GM12872 (cell line): ENCODE measurements around the gene IL17RB.

Experiments used
- TF ChIP-seq, protein P1 (sequence below): IDR thresholded peaks from 3 replicates; pipeline ENCODE4 v1.5.1; 2011; ENCODE audit warnings: low read depth, mild to moderate bottlenecking, low read length, moderate library complexity; ENCODE audit not compliant: insufficient read depth

IL17RB gene

DNA sequence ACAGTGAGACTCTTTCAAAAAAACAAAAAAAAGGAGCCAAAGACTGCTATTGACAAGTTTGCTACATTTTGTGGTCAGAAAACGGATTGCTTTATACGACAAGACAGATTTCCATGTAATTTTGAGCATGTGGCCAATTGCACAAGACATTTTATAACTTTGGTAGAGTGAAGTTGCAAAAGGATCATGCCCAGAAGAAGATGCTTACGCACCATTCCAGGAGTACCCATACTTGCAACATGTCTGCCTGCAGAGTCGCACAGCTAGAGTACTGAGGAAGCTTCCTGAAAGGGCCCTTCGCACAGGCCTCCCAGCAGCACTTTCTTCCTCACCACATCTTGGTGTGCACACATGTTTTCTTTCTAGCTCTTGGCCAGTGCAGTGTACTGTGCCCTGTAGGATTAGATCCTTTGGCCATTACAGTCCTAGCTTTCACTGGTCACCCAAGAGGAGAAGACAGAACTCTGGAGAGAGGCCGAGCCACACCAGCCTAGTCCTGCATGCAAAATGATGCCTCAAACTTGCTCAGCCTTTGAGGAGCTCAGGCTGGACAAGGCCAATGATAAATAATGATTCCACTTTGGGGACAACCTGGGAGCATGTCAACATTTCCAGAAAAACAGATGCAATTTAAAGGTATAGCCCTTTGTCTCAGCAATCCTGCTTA, 11.8 kb upstream of the IL17RB start:
- TF ChIP-seq, protein P1, sequence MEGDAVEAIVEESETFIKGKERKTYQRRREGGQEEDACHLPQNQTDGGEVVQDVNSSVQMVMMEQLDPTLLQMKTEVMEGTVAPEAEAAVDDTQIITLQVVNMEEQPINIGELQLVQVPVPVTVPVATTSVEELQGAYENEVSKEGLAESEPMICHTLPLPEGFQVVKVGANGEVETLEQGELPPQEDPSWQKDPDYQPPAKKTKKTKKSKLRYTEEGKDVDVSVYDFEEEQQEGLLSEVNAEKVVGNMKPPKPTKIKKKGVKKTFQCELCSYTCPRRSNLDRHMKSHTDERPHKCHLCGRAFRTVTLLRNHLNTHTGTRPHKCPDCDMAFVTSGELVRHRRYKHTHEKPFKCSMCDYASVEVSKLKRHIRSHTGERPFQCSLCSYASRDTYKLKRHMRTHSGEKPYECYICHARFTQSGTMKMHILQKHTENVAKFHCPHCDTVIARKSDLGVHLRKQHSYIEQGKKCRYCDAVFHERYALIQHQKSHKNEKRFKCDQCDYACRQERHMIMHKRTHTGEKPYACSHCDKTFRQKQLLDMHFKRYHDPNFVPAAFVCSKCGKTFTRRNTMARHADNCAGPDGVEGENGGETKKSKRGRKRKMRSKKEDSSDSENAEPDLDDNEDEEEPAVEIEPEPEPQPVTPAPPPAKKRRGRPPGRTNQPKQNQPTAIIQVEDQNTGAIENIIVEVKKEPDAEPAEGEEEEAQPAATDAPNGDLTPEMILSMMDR, result no peak

DNA sequence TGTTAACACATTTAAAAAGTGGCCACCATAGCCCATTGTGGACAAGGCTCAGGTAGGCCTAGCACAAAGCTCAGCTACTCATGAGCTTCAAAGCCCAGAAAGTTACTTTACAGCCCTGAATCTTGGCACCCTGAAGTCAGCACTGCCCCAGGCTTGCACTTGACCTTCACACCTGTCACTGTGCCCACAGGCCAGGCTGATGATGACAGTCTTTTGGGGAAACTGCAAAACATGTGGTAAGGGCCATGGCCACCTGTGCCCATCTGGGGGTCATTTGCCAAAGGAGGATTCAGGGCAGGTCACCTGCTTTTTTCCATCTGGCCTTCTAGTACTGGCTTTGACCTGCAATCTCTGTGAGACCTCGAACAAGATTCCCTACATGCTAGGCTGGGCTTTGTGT, 11.1 kb upstream of the IL17RB start:
- TF ChIP-seq, protein P1, result no peak

DNA sequence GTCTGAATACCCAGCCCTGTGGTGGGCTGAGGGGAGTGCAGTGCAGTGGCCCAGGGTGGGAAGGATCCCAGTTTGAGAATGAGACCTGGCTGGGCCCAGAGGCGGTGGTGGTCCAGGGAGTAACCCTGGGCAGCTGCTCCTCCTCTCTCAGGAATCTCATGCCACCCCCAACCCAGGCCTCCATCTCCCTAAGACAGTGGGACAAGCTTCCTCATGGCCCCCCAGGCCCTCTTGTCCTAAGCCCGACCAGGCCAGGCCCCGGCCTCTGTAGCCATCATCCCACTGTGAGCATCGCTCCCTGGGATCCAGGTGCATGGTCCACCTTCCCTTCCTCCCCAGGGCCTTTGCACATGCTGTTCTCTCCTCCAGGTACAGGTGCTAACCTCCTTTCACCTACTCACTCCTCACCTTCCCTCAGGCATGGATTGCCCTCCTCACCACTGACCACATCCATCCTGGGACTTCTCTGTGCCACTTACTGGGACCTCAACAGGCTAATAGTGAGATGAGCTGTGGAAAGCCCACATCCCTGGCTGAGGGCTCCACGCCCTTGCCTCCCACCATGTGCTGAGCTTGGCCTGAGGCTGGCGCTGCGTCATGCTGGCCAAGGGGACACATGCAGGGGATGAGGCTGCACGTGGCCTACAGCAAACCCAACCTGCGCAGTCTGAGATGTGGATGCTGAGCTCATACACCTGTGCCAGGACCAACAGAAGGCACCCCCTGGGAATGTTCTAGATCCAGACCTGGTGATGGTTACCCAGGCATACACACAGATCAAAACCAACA, 10.1 kb upstream of the IL17RB start:
- TF ChIP-seq, protein P1, result no peak

DNA sequence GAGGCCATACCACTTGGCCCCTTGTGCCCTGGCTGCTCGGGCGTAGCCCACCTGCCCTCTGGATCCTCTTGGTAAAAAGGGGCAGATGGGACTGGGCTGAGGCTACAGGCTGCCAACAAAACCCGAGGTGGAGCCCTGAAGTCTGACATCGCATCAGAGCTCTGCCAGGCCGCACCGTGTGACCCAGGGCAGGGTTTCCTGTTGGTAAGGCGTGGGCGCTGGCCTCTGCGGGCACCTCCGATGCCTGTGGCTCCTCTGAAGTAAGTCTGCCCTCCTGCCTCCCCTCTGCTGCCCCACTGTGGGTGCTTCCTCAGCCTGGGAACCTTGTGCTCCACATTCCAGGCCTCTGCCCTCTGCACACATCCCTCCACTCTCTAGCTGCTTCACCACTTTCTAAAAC, 9.0 kb upstream of the IL17RB start:
- TF ChIP-seq, protein P1, result no peak

DNA sequence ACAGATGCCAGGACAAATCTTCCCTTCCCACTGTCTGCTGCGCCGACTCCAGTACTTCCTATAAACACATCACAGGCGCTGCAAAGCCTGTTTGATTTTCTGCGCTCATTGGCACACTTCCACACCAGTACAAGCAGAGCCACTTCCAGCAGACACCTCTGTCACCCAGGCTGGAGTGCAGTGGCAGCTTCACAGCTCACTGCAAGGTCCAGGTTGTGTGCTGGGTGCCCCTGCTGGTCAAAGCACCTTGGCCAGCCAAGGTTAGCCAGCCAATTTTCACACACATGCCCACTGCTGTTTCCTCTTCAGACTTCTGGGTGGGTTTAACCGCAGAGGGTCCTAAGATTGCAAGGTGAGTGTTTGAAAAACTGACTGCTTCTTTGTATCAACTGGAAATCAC, 5.1 kb upstream of the IL17RB start:
- TF ChIP-seq, protein P1, result no peak

DNA sequence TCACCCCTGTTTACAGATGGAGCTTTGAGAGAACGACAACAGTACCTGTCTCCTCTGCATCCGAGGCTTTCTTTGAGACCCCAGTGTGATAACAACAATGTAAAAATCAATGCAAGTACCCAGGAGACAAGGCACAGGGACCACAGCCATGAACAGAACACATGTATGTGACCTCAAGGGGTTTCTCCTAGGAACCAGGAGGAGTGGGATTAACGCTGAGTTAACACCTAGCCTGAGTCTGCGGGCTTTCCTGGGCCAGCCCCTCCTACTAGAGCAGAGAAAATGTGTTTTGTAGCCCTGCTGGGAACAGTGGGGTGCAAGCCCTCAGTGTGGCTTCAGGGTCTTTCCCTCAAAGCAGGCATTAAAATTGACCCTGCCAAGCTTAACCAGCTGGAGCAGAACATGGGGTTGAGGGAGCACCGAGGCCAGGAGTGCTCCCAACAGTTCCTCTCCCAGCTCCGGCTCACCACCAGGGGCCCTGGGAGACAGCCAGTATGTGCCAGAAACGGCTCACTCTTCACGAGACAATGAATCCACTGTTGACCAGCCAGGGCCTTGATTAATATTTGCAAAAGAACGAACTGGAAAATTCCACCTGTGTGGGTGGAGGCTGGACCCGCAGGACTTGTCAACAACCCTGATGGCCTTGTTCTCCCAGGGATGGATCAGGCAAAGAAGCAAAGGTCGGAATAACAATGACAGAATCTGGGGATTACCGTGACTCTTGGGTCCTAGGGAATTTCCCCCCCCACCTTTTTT, 3.8 kb upstream of the IL17RB start:
- TF ChIP-seq, protein P1, result peak; percentile 30; the same call in 1 of the 3 replicates
